Astrocyte (in vitro differentiated cells and primary cell): ENCODE data around the gene KSR2. TPM values are rescaled to one million over a fixed set of nuclear protein-coding genes. Genes with fewer than 3 reads are reported as not detected.

Source experiments
- DNase-seq: peaks from one replicate; pipeline ENCODE4 v3.0.0-alpha.2; 2010; ENCODE audit warnings: low read depth
- FAIRE-seq: peaks from 2 replicates; lab custom pipeline; 2011; peaks lifted over from hg19 to GRCh38; lab: Jason Lieb, UNC
- H2AFZ ChIP-seq: 2 replicates; pipeline ENCODE4 v1.6.0; 2012; ENCODE audit warnings: low read depth, low read length, inconsistent platforms
- H3K27ac ChIP-seq: 2 replicates; pipeline ENCODE4 v1.5.1; 2011; ENCODE audit warnings: low read depth, low read length, inconsistent platforms
- H3K27me3 ChIP-seq: 2 replicates; pipeline ENCODE4 v1.6.0; 2011; ENCODE audit warnings: low read length, inconsistent platforms; ENCODE audit not compliant: insufficient read depth
- H3K36me3 ChIP-seq: 2 replicates; pipeline ENCODE4 v1.5.1; 2011; ENCODE audit warnings: low read length, inconsistent platforms; ENCODE audit not compliant: insufficient read depth
- H3K4me1 ChIP-seq: 2 replicates; pipeline ENCODE4 v1.5.1; 2011; ENCODE audit warnings: low read length, inconsistent platforms; ENCODE audit not compliant: insufficient read depth
- H3K4me2 ChIP-seq: 2 replicates; pipeline ENCODE4 v1.6.0; 2012; ENCODE audit warnings: low read length, inconsistent platforms
- H3K4me3 ChIP-seq: 2 replicates; pipeline ENCODE4 v1.5.1; 2011; ENCODE audit warnings: low read depth, mild to moderate bottlenecking, low read length, inconsistent platforms; ENCODE audit not compliant: insufficient read depth
- H3K79me2 ChIP-seq: 2 replicates; pipeline ENCODE4 v1.6.0; 2012; ENCODE audit warnings: mild to moderate bottlenecking, low read length, inconsistent platforms; ENCODE audit not compliant: insufficient read depth
- H3K9ac ChIP-seq: 2 replicates; pipeline ENCODE4 v1.6.0; 2012; ENCODE audit warnings: mild to moderate bottlenecking, low read length, inconsistent platforms
- H3K9me3 ChIP-seq: 2 replicates; pipeline ENCODE4 v1.5.1; 2012; ENCODE audit warnings: low read depth, mild to moderate bottlenecking, low read length, inconsistent platforms; ENCODE audit not compliant: insufficient read depth
- H4K20me1 ChIP-seq: 2 replicates; pipeline ENCODE4 v1.6.0; 2012; ENCODE audit warnings: low read length, inconsistent platforms; ENCODE audit not compliant: insufficient read depth
- H3K27ac Mint-ChIP-seq: one replicate; pipeline ENCODE4 v1.8.0; 2021; ENCODE audit warnings: mild to moderate bottlenecking, mixed read lengths; ENCODE audit not compliant: unreplicated experiment
- H3K27me3 Mint-ChIP-seq: one replicate; pipeline ENCODE4 v1.8.0; 2021; ENCODE audit warnings: low read depth, mixed read lengths; ENCODE audit not compliant: unreplicated experiment
- H3K36me3 Mint-ChIP-seq: one replicate; pipeline ENCODE4 v1.8.0; 2021; ENCODE audit warnings: low read depth, mixed read lengths; ENCODE audit not compliant: unreplicated experiment
- H3K4me1 Mint-ChIP-seq: one replicate; pipeline ENCODE4 v1.8.0; 2021; ENCODE audit warnings: low read depth, mixed read lengths; ENCODE audit not compliant: unreplicated experiment
- H3K4me3 Mint-ChIP-seq: one replicate; pipeline ENCODE4 v1.8.0; 2021; ENCODE audit warnings: mild to moderate bottlenecking, moderate library complexity, mixed read lengths; ENCODE audit not compliant: unreplicated experiment
- H3K9me3 Mint-ChIP-seq: one replicate; pipeline ENCODE4 v1.8.0; 2021; ENCODE audit warnings: mild to moderate bottlenecking, mixed read lengths; ENCODE audit not compliant: unreplicated experiment
- CTCF ChIP-seq: IDR thresholded peaks from 2 replicates; pipeline ENCODE4 v1.5.1; 2011; ENCODE audit warnings: low read depth, mild to moderate bottlenecking, inconsistent platforms, low read length, moderate library complexity; ENCODE audit not compliant: insufficient read depth
- EZH2 ChIP-seq: IDR thresholded peaks from 2 replicates; pipeline ENCODE4 v1.6.1; 2012; ENCODE audit warnings: mild to moderate bottlenecking, low read length, inconsistent platforms; ENCODE audit not compliant: insufficient read depth
- total RNA-seq: library from RNA; stranded (reverse); gene quantifications from 2 replicates; pipeline ENCODE4 v1.2.1, GENCODE V29; 2021

The KSR2 gene
- total RNA-seq, 1 donor from 2014 or later, result 0.98 TPM

GRCh38 chr12:117878605-117879004, 90.2 kb downstream of the KSR2 start:
- Histone ChIP-seq H3K4me3 (no peak overlapping the region), H3K4me2 (no peak overlapping the region), H3K9me3 (no peaks in the 10 kb centered on the region), H2AFZ (peak overlapping the region; percentile 26), H3K4me1 (peaks cover 4% of the 10 kb centered on the region), H3K79me2 (no peaks in the 10 kb centered on the region), H3K9ac (no peak overlapping the region), H3K27me3 (peaks cover 9% of the 10 kb centered on the region), H4K20me1 (no peaks in the 10 kb centered on the region), H3K36me3 (no peaks in the 10 kb centered on the region), H3K27ac (no peak overlapping the region)
- Mint-ChIP-seq H3K9me3 (peaks cover 5% of the 10 kb centered on the region), H3K27me3 (peaks cover 10% of the 10 kb centered on the region), H3K4me3 (no peak overlapping the region), H3K4me1 (no peaks in the 10 kb centered on the region), H3K27ac (no peak overlapping the region), H3K36me3 (no peaks in the 10 kb centered on the region)
- DNase-seq, result no peak
- FAIRE-seq, result no peak
- no peak for TF ChIP-seq CTCF
- TF ChIP-seq EZH2, result no peak

- peak overlapping the region; percentile 47 for H2AFZ ChIP-seq
- Mint-ChIP-seq H3K27me3 (peaks cover 8% of the 10 kb centered on the region), H3K27ac (no peak overlapping the region), H3K9me3 (no peaks in the 10 kb centered on the region), H3K36me3 (no peaks in the 10 kb centered on the region), H3K4me1 (no peaks in the 10 kb centered on the region), H3K4me3 (no peak overlapping the region)
- H3K36me3 ChIP-seq, result no peaks in the 10 kb centered on the region
- no peak for TF ChIP-seq CTCF
- TF ChIP-seq EZH2, result no peak
- peak overlapping the region; percentile 50 for H3K9ac ChIP-seq
- peak overlapping the region; percentile 29 for H3K4me3 ChIP-seq
- no peak overlapping the region for H3K27ac ChIP-seq
- FAIRE-seq (no peak), DNase-seq (no peak)
- H3K4me1 ChIP-seq, result peaks cover 4% of the 10 kb centered on the region
- peak overlapping the region; percentile 73 for H3K4me2 ChIP-seq
- no peaks in the 10 kb centered on the region for H3K9me3 ChIP-seq
- no peaks in the 10 kb centered on the region for H4K20me1 ChIP-seq
- no peaks in the 10 kb centered on the region for H3K79me2 ChIP-seq
- H3K27me3 ChIP-seq, result peaks cover 9% of the 10 kb centered on the region
These were observed 92.4 kb downstream of the KSR2 start for GRCh38 chr12:117876436-117876816.

GRCh38 chr12:117875744-117876435, 92.9 kb downstream of the KSR2 start:
- H3K27ac Mint-ChIP-seq, result no peak overlapping the region
- Histone ChIP-seq H3K36me3 (no peaks in the 10 kb centered on the region), H3K4me3 (peak overlapping the region; percentile 29), H3K9ac (peak overlapping the region; percentile 50), H3K4me2 (peak overlapping the region; percentile 73), H3K9me3 (no peaks in the 10 kb centered on the region), H3K27ac (no peak overlapping the region), H3K4me1 (peaks cover 4% of the 10 kb centered on the region), H3K79me2 (no peaks in the 10 kb centered on the region), H3K27me3 (peaks cover 9% of the 10 kb centered on the region), H4K20me1 (no peaks in the 10 kb centered on the region), H2AFZ (peak overlapping the region; percentile 47)
- DNase-seq (peak; percentile 39), FAIRE-seq (no peak)
- H3K4me1 Mint-ChIP-seq, result no peaks in the 10 kb centered on the region
- H3K36me3 Mint-ChIP-seq, result no peaks in the 10 kb centered on the region
- TF ChIP-seq EZH2, result no peak
- TF ChIP-seq CTCF, result no peak
- peak overlapping the region; percentile 54 for H3K4me3 Mint-ChIP-seq
- H3K27me3 Mint-ChIP-seq, result peaks cover 8% of the 10 kb centered on the region
- H3K9me3 Mint-ChIP-seq, result no peaks in the 10 kb centered on the region
